Measurements from ENCODE around the gene FN1.

- TF ChIP-seq CTCF (IDR thresholded peaks at IDR 0.05), result no peak
- TF ChIP-seq POLR2A (IDR thresholded peaks at IDR 0.05), result no peak
Measured at GRCh38 chr2:215382011-215382410, 53.9 kb downstream of the FN1 start.

Data from body of pancreas (tissue), 4 donors.